NK-92 (cell line): Measurements from ENCODE around the gene SMIM10L2A.
"Not testable (repeated sequence)": the region's sequence is repeated elsewhere in the genome, so short reads cannot be mapped to it uniquely, and the experiment has no call there.

Experiments
- DNase-seq: peaks from one replicate; lab custom pipeline; 2025; ENCODE audit not compliant: unreplicated experiment; lab: John Stamatoyannopoulos, UW

SMIM10L2A gene

DNA sequence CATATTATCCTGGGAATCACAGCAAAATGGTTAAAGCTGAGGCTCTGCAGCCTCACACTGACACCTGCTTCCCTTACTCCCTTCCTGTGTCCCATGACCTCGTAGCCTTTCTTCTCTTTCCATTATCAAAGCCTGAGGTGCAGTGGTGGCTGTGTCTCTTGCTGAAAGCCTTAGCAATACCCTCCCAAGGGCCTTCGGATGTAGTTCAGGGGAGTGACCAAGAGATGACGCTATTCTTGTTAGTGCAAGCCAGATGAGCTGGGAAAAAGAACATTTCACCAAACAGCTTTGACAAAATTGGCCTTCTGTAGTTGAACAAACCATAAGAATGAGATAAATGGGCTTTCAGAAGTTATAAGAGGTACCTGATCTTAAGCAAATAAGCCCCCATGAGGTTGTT is 31.6 kb downstream of the SMIM10L2A start:
- DNase-seq: no peak

DNA sequence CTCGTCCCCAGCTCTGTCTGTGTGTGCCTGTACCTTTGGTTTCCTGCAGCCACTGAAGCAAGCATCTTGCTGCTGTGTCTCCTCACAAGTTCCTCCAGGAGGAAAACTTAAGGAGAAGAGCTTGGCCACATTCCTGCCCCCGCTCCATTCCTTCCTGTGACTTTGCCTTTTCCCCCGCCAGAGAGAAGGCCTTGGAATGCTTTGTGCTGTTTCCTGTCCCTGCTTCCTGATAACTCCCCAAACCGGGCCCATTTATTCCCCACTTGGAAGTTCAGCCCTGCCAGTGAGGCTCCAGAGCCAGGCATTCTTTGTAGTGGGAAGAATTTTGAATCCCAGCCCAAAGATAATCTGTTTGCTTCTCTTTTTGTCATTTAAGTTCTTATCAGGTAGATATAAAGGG is 33.1 kb downstream of the SMIM10L2A start:
- no peak for DNase-seq

DNA sequence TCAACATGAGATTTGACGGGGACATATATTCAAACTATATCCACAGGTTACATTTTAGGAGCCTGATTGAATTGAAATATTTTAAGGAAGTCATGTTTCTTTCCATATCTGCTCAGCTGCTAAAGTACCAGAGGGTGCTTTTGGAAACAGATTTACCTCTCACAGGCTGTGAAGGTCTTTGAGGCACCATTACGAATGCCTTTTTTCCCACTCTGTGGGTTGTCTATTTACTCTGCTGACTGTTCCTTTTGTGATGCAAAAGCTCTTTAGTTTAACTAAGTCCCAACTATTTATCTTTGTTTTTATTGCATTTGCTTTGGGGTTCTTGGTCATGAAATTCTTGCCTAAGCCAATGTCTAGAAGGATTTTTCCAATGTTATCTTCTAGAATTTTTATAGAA is 40.0 kb downstream of the SMIM10L2A start:
- not testable (repeated sequence) for DNase-seq

DNA sequence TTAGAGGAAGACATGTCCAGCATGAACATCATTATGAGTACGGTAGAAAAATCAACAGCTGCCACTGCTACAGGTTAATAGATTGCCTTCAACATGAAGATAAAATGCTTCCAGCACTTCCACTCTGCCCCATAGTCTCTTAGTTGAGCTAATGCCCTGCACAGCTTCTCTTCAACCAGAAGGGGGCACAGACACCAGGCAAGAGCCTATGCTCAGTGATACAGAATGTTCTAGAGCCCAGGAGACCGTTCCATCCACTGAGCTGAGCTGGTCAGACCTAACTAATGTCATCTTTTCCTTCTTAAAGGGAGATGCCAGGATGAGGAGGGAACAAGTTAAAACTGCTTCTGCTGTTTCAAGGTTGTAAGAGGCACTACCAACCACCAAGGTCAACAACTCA is 42.2 kb downstream of the SMIM10L2A start:
- no peak for DNase-seq

DNA sequence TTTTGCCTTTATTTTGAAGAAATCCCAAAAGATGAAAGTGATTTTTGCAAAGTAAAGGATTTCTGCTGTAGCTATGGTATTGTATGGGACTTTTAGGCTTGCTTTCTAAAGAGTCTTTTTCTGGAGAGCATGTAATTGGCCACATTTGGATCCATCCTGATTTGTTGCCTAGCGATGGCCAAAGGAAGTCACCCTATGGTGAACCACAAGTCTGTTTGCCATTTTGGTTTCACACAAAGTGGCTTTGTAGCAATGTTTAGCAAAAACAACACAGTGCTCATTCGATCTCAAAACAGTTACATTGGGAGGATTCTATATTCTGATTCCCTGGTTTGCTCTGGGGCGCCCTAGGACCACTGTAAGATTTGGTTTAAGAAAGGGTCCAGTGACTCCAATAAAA is 54.6 kb downstream of the SMIM10L2A start:
- no peak for DNase-seq

DNA sequence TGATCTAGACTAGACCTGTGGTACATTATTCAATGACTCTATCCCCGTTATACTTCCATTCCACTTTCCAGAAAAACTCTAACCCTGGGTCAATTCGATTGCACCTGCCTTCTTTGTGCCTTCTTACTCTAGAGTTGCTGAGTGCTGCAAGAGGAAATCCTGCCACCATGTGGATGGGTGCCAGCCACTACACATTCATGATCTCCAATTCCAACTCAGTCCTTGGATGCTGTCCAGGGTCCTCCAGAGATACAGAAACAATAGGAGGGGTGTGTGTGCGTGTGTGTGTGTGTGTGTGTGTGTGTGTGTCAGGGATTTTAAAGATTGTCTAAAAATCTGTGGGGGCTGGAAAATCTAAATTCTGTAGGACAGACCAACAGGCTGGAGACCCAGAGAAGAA is 55.8 kb downstream of the SMIM10L2A start:
- DNase-seq: no peak
